ENCODE results near the gene ZNHIT2.
"Not testable (repeated sequence)": the region's sequence is repeated elsewhere in the genome, so short reads cannot be mapped to it uniquely, and the experiment has no call there.

The ZNHIT2 gene

GRCh38 chr11:65117206-65118096, at the start of gene ZNHIT2:
ZNHIT2 (minus strand) TSS chr11:65117701; CDS start chr11:65117653, 48 bp downstream.
- peak; percentile 99 for DNase-seq

- no peak for DNase-seq
Observed at GRCh38 chr11:65166893-65167292, 49.4 kb upstream of the ZNHIT2 start.

- DNase-seq = no peak
Observed at GRCh38 chr11:65165410-65166317, 48.2 kb upstream of the ZNHIT2 start.

- DNase-seq = no peak
Observed at GRCh38 chr11:65163684-65164083, 46.2 kb upstream of the ZNHIT2 start.

- DNase-seq = no peak
Observed at GRCh38 chr11:65160643-65161042, 43.1 kb upstream of the ZNHIT2 start.

- no peak for DNase-seq
Observed at GRCh38 chr11:65159012-65159411, 41.5 kb upstream of the ZNHIT2 start.

- no peak for DNase-seq
Observed at GRCh38 chr11:65157336-65157735, 39.8 kb upstream of the ZNHIT2 start.

- no peak for DNase-seq
Observed at GRCh38 chr11:65156926-65157325, 39.4 kb upstream of the ZNHIT2 start.

- no peak for DNase-seq
Observed at GRCh38 chr11:65156256-65156655, 38.8 kb upstream of the ZNHIT2 start.

- DNase-seq = no peak
Observed at GRCh38 chr11:65152122-65152521, 34.6 kb upstream of the ZNHIT2 start.

GRCh38 chr11:65151331-65151899, 33.9 kb upstream of the ZNHIT2 start:
- DNase-seq = no peak

- peak; percentile 61 for DNase-seq
Observed at GRCh38 chr11:65150509-65151299, 33.2 kb upstream of the ZNHIT2 start.

- DNase-seq = not testable (repeated sequence)
Observed at GRCh38 chr11:65150131-65150508, 32.6 kb upstream of the ZNHIT2 start.

- DNase-seq = no peak
Observed at GRCh38 chr11:65148657-65149056, 31.2 kb upstream of the ZNHIT2 start.

- DNase-seq = no peak
Observed at GRCh38 chr11:65147352-65148075, 30.0 kb upstream of the ZNHIT2 start.

GRCh38 chr11:65141896-65142494, 24.5 kb upstream of the ZNHIT2 start:
- no peak for DNase-seq

- DNase-seq = no peak
Observed at GRCh38 chr11:65136515-65137096, 19.1 kb upstream of the ZNHIT2 start.

GRCh38 chr11:65135633-65136145, 18.2 kb upstream of the ZNHIT2 start:
- DNase-seq = no peak

GRCh38 chr11:65134952-65135632, 17.6 kb upstream of the ZNHIT2 start:
- DNase-seq = peak; percentile 79
